Stimulated activated CD4-positive, alpha-beta T cell treated with anti-CD3 and anti-CD28 coated beads, Interleukin-1b, Interleukin-23, amount 100 ng/mL, for 48 hours (primary cell): ENCODE data around the gene REV1.

ENCODE experiments used
- DNase-seq: peaks from one replicate; pipeline ENCODE4 v3.0.0-alpha.2; 2020

The REV1 gene

GRCh38 chr2:99444222-99444621 is 45.6 kb downstream of the REV1 start:
- DNase-seq = no peak

- DNase-seq = no peak
Observed at GRCh38 chr2:99442837-99443236, 47.0 kb downstream of the REV1 start.

GRCh38 chr2:99439971-99440505 is 49.8 kb downstream of the REV1 start:
- DNase-seq = no peak

- DNase-seq = no peak
Observed at GRCh38 chr2:99436874-99437273, 52.9 kb downstream of the REV1 start.

GRCh38 chr2:99433340-99433739 is 56.5 kb downstream of the REV1 start:
- DNase-seq = no peak

- no peak for DNase-seq
Observed at GRCh38 chr2:99431587-99432275, 58.1 kb downstream of the REV1 start.

- DNase-seq = no peak
Observed at GRCh38 chr2:99430614-99431291, 59.1 kb downstream of the REV1 start.

GRCh38 chr2:99425022-99425421 is 64.8 kb downstream of the REV1 start:
- DNase-seq = no peak

- DNase-seq = no peak
Observed at GRCh38 chr2:99424371-99424770, 65.4 kb downstream of the REV1 start.

GRCh38 chr2:99422599-99422998 is 67.2 kb downstream of the REV1 start:
- no peak for DNase-seq

- no peak for DNase-seq
Observed at GRCh38 chr2:99421469-99421868, 68.3 kb downstream of the REV1 start.

- DNase-seq = no peak
Observed at GRCh38 chr2:99420751-99421299, 69.0 kb downstream of the REV1 start.

- no peak for DNase-seq
Observed at GRCh38 chr2:99420031-99420430, 69.8 kb downstream of the REV1 start.

GRCh38 chr2:99417396-99417795 is 72.4 kb downstream of the REV1 start:
- DNase-seq = no peak

GRCh38 chr2:99414566-99414965 is 75.3 kb downstream of the REV1 start:
- DNase-seq = no peak

- DNase-seq = no peak
Observed at GRCh38 chr2:99410276-99410675, 79.5 kb downstream of the REV1 start.

GRCh38 chr2:99406137-99406536 is 83.7 kb downstream of the REV1 start:
- DNase-seq = no peak

- DNase-seq = no peak
Observed at GRCh38 chr2:99404797-99405669, 84.8 kb downstream of the REV1 start.

- no peak for DNase-seq
Observed at GRCh38 chr2:99404039-99404796, 85.6 kb downstream of the REV1 start.

GRCh38 chr2:99403524-99403923 is 86.3 kb downstream of the REV1 start:
- DNase-seq = no peak

- no peak for DNase-seq
Observed at GRCh38 chr2:99403084-99403483, 86.7 kb downstream of the REV1 start.

GRCh38 chr2:99401841-99402240 is 88.0 kb downstream of the REV1 start:
- no peak for DNase-seq
